HG02938 (cell line): ENCODE measurements around the gene PRKG1.

Source experiments
- ATAC-seq: cut with Tn5 transposase; IDR thresholded peaks from one replicate; pipeline ENCODE4 v1.9.1; 2021; ENCODE audit warnings: mild to moderate bottlenecking, moderate library complexity; ENCODE audit not compliant: unreplicated experiment

Gene PRKG1

DNA sequence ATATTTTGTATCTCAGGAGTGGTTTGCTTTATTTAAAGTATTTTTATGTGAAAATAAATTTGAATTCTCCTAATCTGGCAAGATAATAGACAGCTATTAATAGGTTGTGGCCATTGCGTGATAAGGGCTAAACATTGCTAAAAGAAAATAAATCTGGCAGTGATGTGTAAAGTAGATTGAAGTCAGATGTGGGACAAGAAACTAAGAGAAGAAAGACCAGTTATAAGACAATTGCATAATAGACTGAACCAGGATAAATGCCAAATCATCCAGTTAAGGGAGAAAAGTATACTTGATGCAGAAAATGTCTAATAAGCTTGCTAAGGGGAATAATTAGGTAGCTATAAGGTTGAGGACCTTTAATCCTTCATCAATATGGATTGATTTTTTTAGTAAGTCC lies 822.6 kb downstream of the PRKG1 start:
- no peak for ATAC-seq

DNA sequence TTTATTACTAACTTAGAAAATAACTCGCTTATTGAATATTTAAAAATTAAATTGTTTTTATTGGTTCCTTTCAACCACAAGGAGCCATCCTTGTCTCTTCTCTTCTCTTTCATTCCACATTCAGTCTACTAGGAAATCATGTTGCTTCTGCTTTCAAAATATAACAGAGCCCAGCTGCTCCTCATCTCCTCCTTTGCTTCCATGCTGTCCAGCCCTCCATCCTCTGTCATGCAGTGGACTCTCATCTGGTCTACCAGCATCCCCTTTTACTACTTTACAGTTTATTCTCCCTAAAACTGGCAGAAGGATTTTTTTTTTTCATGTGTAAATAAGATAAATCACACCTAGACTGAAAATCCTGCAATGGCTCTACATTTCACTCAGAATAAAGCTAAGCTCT lies 823.3 kb downstream of the PRKG1 start:
- ATAC-seq: no peak

DNA sequence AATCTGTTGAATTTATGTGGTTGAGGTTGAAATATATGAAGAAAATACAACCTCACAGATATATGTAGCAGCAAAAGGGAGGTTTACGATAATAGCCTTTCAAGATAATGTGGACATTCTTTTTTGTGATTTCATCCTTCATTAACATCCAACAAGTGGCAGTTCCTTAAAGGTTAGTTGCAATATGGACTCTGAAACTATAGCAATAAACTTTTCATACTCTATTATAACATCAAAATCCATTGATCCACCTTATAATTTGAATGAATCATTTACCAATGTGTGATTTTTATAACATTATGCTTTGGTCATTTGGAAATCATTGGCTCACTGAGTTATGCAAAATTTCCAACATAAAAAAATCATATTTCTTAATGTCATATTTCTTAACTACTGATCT lies 825.9 kb downstream of the PRKG1 start:
- ATAC-seq: no peak

DNA sequence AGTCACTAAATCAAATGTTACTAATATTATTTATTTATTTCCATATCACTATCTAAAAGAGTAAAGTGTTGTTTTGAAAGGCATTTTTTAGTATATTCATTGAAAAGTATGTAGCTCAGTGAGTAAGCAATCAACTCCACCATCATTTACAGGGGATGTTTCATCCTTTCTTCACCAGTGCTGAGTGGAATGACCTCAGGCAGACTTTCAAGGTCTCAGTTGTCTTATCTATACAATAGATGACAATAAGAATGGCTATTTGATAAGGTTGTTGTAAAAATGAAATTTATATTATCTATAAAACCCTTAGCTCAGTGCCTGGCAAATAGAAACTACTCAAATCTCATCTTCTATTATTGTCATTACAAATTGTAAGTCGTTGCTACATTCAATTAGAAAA lies 829.4 kb downstream of the PRKG1 start:
- no peak for ATAC-seq

DNA sequence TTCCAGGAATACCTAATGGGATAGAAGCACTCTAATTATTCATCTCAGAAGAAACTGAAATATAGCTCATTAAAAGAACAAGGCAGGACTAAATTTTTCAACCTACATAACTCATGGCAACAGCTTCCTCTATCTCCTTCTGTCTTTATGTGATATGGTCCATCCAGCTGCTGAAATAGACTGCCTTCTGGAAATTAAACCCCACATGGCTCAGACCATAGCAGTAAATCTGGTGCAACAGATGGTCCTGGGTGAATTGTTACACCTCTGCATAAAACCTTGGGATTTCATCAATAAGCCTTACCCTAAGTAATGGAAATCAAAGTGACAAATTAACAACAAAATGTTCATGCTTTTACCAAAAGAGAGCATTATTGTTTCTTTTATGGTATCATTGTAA lies 830.7 kb downstream of the PRKG1 start:
- no peak for ATAC-seq

DNA sequence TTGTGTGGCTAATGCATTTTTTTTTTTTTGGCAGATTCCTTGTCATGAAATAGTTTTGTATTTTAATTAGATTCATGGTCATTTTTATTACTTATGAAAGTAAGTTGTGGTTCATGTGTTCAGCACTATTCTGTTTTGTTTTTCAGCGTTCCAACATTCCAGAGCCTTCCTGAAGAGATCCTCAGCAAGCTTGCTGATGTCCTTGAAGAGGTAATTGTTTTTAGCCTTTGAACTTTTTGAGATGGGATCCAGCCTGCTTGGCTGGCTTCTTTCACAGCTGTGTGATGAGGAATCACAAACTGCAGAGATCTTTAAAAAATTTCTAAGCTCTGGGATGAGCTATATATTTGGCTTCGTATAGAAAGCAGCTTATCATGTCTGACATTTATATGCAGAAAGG lies 833.1 kb downstream of the PRKG1 start:
- no peak for ATAC-seq

DNA sequence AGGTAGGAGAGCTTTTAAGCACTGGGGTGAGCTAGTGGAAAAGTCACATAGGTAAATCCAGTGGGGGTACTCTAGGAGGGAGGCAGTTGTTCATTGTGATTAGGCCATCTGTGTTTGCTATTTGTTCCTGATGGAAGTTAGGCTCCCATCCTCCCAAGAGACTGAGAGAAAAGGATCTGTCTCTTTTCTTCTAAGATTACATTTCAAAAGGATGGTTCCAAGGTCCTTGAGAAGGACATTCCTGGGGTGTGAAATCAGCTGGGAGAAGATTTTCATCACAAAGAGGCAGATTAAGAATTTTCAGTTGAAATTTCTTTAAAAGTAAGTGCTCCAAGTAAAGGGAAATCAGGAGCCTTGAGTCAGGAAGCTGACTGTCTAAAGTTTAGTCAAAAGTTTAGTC lies 835.9 kb downstream of the PRKG1 start:
- ATAC-seq: no peak

DNA sequence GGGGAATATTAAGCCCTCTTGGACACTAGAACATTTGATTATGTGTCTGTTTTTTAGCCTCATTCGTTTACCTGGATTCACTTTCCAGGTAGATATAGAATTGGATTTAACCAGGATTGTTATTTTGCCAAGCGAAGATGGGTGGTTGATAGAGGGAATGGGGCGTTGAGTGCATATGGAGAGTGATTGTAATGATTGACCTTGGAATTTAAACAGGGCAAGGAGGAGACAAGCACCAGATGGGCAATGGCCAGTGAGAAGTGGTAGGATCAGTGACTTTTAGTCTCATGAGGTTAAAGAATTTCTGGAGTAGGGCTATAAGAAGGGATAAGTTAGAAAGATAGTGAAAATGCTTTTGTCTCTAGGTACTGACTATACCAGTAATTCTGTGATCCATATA lies 836.3 kb downstream of the PRKG1 start:
- ATAC-seq: no peak

DNA sequence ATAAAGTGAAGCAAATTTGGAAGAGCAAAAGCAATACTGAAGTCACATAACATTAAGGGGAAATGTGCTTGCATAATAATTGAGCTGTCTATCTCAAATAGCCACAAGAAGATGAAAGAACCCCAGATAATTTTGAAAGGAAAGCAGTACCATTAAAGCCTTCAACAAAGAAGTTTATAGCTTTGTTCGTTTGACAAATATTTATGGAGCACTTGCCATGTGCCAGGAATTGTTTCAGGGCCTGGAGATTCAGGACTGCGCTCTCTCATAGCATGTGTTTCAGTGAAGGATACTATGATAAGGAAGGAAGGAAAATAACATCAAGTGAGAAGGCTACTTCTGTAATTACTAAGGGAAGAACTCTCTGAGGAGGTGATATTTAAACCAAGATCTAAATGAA lies 837.4 kb downstream of the PRKG1 start:
- ATAC-seq: no peak

DNA sequence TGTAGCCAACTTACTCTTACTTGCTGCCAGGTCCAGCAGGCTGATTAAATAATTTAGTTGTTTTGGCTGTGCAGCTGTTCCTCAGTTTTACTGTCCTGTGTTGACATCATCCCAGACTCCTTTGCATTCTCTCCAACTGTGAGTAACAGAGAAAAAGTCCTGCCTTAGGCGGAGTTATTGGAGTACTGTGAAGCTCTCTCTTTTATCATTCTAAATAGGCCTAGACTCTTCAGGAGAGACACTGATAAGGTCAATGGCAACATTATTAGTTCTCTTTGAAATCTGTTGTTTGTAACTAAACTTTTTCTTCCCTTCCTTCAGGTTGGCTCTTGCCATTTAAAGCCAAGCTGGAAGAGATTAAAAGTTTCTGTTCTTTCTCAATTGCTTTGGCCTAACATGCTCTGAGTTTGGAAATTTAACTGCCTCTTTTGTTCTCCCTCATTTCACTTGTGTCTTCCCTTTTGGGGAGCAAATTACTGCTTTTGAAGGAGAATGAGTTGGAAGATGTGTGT lies 840.8 kb downstream of the PRKG1 start:
- ATAC-seq: no peak

DNA sequence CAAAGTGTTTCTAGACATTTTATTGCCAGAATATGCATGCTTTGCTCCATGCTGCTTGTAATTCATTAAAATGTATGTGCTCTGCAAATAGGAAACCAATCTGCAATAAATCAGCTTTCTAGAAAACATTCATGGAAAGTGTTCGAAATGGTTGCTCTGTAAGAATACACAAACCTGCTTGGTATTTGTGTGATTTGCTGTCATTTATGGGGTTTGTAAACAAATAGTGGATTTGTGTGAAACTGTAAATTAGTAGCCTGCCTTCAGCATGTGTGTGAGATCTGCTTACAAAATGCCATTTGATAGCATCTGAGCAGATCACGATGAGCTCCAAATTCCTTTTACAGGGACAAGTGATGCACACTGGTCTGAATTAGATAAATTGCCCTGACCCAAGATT lies 844.2 kb downstream of the PRKG1 start:
- no peak for ATAC-seq

DNA sequence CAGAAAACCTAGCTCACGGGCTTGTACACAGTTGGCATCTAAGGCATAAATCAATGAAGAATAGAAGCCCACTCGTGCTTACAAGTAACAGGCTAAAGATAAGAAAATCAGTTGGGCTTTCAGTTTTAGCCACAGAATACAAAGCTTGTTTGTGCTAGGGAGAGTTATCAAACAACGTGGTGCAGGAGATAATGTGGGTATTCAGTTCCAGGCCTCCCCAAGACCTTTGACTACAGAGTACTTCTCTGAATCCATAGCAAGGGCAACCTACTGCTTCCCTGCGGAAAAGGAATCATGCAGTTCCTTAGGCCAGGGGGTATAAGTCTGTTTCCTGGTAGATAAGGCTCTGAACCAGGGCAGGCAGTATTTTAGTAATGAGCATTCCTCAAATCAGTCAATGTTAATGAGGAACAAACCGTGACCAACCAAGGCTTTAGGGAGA lies 844.6 kb downstream of the PRKG1 start:
- no peak for ATAC-seq

DNA sequence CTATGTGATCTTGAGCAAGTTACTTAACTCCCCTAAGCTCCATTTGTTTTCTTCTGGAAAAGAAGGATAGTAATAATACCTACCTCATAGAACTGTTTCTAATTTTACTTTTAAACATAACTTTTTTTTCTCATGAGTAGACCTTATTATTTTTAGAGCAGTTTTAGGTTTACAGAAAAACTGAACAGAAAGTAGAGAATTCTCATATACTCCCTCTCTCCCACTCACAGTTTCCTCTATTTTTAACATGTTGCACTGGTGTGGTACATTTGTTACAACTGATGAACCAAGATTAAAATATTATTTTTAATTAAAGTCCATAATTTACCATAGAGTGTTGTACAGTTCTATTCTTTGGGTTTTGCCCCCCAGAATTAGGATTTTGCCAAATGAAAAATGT lies 846.4 kb downstream of the PRKG1 start:
- ATAC-seq: no peak

DNA sequence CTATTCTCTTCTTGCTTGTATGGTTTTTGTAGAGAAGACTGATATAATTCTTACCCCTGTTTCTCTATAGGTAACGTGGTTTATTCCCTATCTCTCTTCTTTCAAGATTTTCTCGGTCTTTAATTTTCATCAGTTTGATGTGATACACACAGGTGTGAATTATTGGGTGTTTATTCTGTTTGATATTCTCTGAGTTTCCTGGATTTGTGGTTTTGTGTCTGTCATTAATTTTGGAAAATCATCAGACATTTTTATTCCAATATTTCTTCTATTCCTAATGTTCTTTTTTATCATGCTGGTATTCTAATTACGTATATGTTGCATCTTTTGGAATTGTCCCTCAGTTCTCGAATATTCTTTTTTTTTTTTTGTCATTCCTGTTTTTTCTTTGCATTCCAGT lies 850.1 kb downstream of the PRKG1 start:
- ATAC-seq: no peak

DNA sequence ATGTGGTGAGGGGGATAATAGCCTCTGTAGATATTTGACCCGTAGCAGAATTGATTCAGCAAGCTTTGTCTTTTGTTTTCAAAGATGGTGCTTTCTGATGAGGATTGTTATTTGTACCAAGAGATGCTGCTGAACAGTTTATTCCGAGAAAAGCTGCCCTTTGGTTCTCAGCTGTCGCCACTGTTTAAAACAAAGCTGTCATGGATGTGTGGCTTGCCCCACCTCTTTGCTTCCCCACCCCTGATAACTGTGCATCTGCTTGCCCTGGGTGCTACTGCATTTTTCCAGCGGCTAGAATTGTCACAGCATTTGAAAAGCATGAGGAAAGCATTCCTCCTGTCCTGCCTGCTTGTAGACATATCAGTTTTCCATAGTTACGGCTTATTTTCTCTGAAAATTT lies 852.0 kb downstream of the PRKG1 start:
- ATAC-seq: no peak

DNA sequence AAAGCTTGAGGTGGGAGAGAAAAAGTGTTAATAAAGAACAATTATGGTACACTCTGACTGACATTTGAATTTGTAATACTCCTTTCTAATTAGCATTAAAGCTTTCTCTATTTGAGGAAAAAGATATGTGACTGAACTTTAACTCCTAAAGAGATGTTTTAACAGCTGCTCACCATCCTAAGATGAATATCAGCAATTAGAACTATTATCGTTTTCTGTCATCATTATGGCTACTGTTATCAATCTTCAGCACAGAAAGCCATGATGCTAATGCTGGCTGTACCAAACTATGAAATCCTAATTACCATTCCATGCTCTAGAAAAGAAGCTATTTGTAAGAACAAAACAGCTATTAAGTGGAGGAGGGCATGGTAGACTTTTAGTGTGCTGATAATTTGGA lies 853.9 kb downstream of the PRKG1 start:
- no peak for ATAC-seq

DNA sequence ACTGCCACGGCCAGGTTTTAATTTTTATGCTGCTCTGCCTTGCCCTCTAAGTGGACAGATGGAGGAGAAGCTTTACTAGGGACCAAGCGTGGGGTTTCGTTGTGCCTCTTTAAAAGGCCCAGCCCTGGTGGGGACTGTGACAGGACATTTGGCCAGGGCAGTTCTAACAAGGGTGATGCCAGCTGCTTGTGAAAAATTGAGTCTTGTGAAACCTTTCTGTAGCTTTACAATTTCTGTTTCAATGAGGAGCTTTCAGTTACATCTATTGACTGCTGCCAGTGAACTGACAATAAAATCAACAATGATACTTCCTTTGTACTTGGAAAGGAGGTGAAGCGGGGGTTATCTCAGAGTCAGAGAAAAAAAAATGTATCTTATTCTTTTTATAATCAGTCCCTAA lies 858.2 kb downstream of the PRKG1 start:
- no peak for ATAC-seq

DNA sequence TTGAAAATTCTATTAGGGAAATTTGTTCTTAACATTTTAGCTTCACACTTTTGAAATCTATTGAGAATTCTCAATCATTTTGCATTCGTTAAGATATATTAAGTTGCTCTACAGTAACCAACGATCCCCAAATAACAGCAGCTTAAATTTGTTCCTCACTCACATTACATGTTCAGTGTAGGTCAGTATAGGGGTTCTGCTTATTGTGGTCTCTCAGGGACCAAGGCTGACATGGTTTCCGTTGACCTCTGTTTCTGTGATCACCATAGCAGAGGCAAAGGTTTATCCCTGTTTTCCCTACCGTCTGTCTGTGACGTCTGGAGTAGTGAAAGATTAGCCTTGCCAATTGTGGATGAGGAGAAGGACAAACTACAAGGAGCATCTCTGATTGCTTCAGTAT lies 860.1 kb downstream of the PRKG1 start:
- ATAC-seq: no peak

DNA sequence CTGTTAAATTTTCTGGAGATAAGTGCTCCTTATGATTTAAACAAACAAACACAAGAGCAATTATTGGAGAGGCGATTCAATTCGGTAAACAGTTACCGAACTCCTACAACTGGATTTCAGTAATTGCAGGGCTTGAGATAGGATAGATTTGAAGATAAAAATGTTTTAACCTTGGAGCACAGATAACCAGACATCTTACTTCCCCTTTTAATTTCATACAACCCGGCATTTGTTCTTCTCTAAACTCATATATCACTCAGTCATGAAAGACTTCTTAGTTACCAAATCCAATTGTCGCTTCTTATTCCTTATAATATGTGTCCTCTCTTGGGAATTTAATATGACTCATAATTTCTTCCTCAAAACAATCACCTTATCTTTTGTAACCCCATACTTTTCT lies 861.1 kb downstream of the PRKG1 start:
- no peak for ATAC-seq

DNA sequence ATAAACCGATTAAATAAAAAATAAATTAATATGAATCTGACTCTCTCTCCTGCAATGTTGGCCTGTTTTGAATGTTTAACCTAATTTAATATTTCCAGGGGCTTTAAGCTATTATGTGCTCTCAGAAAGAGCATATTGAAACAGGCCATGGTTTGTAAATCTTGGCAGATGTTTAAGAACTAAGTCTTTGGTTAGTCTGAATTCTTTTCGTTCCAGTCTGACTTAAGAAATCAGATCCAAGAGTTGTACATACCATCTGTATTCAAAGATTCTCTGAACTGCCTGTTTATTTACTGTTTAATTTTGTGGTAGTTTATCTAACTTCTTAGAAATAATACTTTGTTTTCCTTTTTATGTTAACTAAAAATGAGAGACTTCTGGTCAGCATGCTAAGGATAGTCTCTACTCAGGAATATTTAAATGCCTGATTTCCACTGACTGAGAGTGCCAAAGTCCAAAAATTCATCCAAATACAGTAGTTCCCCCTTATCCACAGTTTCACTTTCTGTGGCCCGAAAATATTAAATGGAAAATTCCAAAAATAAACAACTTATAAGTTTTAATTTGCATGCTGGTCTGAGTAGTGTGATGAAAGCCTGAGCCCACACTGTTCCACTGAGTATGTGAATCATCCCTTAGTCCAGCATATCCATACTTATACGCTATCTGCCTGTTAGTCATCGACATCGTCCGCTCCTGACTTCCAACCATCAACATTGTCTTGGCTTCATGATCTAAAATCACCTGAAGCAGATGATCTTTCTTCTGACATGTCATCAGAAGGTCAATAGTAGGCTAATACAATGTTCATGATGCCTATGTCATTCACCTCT lies 863.2 kb downstream of the PRKG1 start:
- ATAC-seq: no peak

DNA sequence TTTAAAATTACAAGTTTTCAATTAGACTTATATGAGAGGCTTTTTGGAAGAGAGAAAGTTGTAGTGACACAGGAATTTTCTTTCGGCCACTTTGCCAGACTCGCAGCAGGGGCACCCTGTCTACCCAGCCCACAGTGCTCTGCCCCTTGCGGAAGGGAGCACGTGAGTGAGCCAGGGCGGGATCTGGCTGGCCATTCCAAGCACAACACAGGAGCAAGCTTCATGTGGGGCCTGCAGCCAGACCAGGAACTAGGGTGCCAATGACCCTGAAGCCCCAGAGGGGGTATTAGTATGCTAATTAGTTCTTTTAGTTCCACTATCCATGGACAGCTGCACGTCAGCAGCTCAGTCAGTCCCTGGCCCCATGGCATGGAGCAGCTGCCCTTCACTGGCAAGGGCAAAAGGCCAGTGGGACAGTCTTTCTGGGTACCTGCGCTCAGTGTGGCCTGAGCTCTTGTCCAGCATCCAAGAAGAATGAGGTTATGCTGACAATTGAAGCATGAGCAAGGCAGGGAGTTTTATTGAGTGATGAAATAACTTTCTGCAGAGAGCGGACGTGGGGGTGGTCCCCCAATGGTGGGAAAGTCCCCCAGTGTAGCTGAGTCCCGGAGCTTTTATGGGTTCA lies 876.2 kb downstream of the PRKG1 start:
- no peak for ATAC-seq

DNA sequence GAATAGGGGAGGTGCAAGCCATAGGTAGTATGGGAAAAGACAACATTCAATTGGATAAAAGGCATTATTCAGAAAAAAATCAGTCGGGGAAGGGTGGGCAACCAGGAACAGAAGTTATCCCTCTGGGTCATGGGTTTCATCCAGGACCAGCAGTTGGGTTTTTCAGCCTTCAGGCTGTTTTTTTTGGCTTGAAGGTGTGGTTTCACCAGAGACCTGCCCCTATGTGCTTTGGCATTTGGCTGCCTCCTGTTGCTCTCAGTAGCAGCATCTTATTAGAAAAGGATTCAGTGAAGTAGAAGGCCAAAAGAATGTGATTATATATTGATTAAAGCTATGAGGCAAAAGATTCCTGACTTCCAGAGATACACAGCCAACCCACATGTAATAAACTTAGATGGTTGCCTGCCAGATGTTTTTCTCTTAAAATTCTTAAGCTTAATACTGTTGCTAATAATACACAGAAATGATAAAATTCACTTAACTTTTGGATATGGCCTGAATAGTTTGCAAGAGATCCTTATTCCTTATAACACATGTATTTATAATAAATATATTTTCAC lies 876.8 kb downstream of the PRKG1 start:
- no peak for ATAC-seq
